Mesangial cell (primary cell): ENCODE measurements around the gene SLC7A6OS. TPM values are rescaled to one million over a fixed set of nuclear protein-coding genes. Genes with fewer than 3 reads are reported as not detected.

ENCODE experiments used
- total RNA-seq: library from RNA; depleted of rRNA; stranded (reverse); fragments of >200 nt; gene quantifications from 2 replicates; pipeline ENCODE4 v1.2.3, GENCODE V29; 2015

The SLC7A6OS gene
- 7.4 and 7.7 TPM in 2 replicates for total RNA-seq

DNA sequence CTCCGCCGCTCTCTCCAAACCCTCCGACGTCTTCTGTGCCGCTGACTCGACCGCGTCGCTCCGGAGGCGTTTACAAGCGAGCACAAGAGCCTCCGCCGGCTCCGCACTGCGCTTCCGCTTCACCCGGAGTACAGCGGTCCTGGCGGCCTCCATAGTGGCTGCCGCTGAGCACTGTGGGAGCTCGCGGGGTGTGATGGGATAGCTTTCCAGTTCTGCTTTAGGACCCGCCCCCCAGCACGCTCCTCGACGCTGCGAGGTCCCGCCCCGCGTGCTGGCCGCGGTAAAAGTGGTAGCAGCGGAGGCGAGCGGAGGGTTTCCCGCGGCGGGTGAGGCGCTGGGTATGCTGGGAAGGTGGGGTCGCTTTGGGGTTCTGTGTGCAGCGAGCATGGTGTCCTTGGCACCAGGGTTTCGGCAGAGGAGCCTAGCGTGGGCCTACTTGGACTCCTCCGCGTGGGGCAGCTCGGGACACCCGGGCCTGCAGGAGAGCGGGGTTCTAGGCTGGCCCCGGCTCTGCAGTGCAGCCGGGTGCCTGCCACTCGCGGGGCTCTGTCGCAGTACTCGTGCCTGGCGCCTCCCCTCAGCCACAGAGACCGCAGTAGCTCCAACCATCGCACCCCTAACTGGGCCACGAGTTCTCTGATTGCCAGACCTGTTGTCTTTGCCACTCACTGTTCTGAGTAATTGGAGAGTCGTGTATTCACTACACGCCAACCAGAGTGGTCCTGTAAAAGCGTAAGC is at the start of gene SLC7A6OS, which contains the start of gene PRMT7:
SLC7A6OS (minus strand) TSS at position 173 of the 738 bp plus-strand sequence; CDS start at position 153, 20 bp downstream.
PRMT7 (plus strand) TSS at position 246 of the 738 bp plus-strand sequence. CDS start 4,961 bp downstream, outside the sequence.

GRCh38 chr16:68264128-68265077 is 46.3 kb downstream of the SLC7A6OS start, which contains the start of gene SLC7A6:
Gene SLC7A6 (plus strand): TSS chr16:68264526. CDS start chr16:68274727, 10,201 bp downstream.

Other genes with a start within 250 kb of the SLC7A6OS start
- gene NFATC3, start 225.6 kb downstream of the SLC7A6OS start, total RNA-seq, result 15.2 and 16.5 TPM in 2 replicates
- 6.2 and 9.0 TPM in 2 replicates for gene ESRP2, start 74.8 kb downstream of the SLC7A6OS start, total RNA-seq
- 20.9 and 38.4 TPM in 2 replicates for gene PLA2G15, start 65.6 kb downstream of the SLC7A6OS start, total RNA-seq
- gene SLC7A6, start 46.4 kb downstream of the SLC7A6OS start, total RNA-seq, result 14.2 and 21.0 TPM in 2 replicates
- 31.1 and 40.1 TPM in 2 replicates for gene PRMT7, start 73 bp upstream of the SLC7A6OS start, total RNA-seq
- under 0.01 and 0.76 TPM in 2 replicates for gene SMPD3, start 137.6 kb upstream of the SLC7A6OS start, total RNA-seq
- 23.8 and 26.2 TPM in 2 replicates for gene ZFP90, start 228.3 kb upstream of the SLC7A6OS start, total RNA-seq